Measurements from ENCODE around the gene OPRPN. TPM values are rescaled to one million over a fixed set of nuclear protein-coding genes. Genes with fewer than 3 reads are reported as not detected.

The OPRPN gene
- total RNA-seq, 1 experiment from 2014 or later, result not detected

DNA sequence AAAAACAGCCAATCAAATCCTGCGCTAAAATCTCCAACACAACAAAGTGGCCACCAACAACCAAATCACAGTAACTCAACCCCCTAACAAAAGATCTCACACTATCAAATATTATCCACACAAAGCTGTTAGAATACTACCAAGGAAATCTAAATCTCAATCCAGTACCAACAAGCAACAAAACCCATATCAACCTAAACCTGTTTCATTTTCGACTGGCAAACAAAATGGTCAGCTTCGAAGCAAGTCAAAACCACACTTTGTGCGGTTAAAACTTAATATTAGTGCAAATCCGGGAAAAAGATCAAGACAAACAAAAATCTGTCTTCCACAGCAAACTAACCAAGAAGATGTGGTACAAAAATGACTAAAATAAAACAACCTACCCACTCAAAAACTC lies 45.6 kb downstream of the OPRPN start:
- no peak for DNase-seq (ENCODE audit: low read depth)
- in situ Hi-C loops (cut with HindIII; ENCODE audit: low pct_unique_long_range_greater_than_20kb, low sequenced_read_pairs), result no loop called here

DNA sequence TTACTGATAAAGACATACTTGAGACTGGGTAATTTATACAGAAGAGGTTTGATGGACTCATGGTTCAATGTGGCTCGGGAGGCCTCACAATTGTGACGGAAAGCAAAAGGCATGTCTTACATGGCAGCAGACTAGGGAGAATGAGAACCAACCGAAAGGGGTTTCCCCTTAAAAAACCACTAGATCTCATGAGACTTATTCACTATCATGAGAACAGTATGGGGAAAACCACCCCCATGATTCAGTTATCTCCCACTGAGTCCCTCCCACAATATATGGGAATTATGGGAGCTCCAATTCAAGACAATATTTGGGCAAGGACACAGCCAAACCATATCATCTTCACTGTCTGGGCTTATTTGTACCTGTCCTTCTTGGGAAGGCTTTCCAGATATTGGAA lies 51.5 kb downstream of the OPRPN start:
- in situ Hi-C loops (cut with HindIII; ENCODE audit: low pct_unique_long_range_greater_than_20kb, low sequenced_read_pairs), result no loop called here
- no peak for DNase-seq (ENCODE audit: low read depth)

DNA sequence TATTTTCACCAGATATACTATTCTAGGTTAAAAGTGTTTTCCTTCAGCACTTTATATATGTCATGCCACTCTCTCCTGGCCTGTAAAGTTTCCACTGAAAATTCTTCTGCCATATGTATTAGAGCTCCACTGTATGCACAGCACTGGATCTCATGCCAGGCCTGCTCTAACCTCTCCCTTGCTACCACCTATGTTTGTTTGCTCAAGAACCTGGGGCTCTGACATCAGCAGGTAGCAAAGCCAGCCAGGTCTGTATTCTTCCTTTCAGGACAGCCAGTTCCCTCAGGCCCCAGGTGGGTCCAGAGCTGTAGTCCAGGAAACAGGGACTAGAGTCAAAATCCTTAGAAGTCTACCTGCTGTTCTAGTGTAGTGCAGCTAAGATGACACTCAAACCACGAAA lies 55.2 kb downstream of the OPRPN start:
- DNase-seq (ENCODE audit: low read depth), result no peak
- in situ Hi-C loops (cut with HindIII; ENCODE audit: low pct_unique_long_range_greater_than_20kb, low sequenced_read_pairs), result no loop called here

Other genes starting within 250 kb of the OPRPN start
- gene PRR27, start 243.7 kb upstream of the OPRPN start, total RNA-seq (2014; rRNA removed; shearing (Covaris generic); ENCODE audit: low replicate concordance), result not detected in 2 replicates
- not detected in 2 replicates for gene ODAM, start 202.2 kb upstream of the OPRPN start, total RNA-seq (2014; rRNA removed; shearing (Covaris generic); ENCODE audit: low replicate concordance)
- gene FDCSP, start 171.8 kb upstream of the OPRPN start, total RNA-seq (2014; rRNA removed; shearing (Covaris generic); ENCODE audit: low replicate concordance), result not detected in 2 replicates
- gene CSN3, start 155.3 kb upstream of the OPRPN start, total RNA-seq (2014; rRNA removed; shearing (Covaris generic); ENCODE audit: low replicate concordance), result not detected in 2 replicates
- gene CABS1, start 63.0 kb upstream of the OPRPN start, total RNA-seq (2014; rRNA removed; shearing (Covaris generic); ENCODE audit: low replicate concordance), result not detected in 2 replicates
- not detected in 2 replicates for gene SMR3A, start 37.2 kb upstream of the OPRPN start, total RNA-seq (2014; rRNA removed; shearing (Covaris generic); ENCODE audit: low replicate concordance)
- gene SMR3B, start 14.8 kb upstream of the OPRPN start, total RNA-seq (2014; rRNA removed; shearing (Covaris generic); ENCODE audit: low replicate concordance), result not detected in 2 replicates
- gene MUC7, start 74.3 kb downstream of the OPRPN start, total RNA-seq (2014; rRNA removed; shearing (Covaris generic); ENCODE audit: low replicate concordance), result not detected in 2 replicates
- not detected in 2 replicates for gene AMTN, start 120.6 kb downstream of the OPRPN start, total RNA-seq (2014; rRNA removed; shearing (Covaris generic); ENCODE audit: low replicate concordance)
- not detected in 2 replicates for gene AMBN, start 194.3 kb downstream of the OPRPN start, total RNA-seq (2014; rRNA removed; shearing (Covaris generic); ENCODE audit: low replicate concordance)
- gene ENAM, start 230.8 kb downstream of the OPRPN start, total RNA-seq (2014; rRNA removed; shearing (Covaris generic); ENCODE audit: low replicate concordance), result not detected in 2 replicates

Measured in Caki2 (cell line).